Measurements from ENCODE around the gene EPHA7. TPM values are rescaled to one million over a fixed set of nuclear protein-coding genes. Genes with fewer than 3 reads are reported as not detected.

Gene EPHA7
- total RNA-seq, 1 donor from 2014 or later, result 80.7 TPM

DNA sequence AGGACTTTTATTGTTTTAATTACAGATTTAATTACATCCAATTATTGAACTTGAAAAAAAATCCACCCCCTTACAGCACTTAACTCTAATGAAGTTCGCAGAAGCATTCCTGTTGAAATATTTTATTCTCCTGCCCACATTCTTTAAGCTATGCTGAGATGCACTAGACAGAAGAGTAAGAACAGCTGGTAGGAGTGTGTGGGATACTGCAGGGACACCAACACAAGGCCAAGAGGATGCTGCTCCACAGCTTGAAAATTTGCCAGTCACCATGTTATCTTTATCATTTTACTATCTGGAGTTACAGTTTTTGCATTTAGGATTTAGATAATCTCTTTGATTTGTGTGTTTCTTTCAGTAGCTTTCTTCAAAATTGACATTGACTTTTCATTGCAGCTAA lies 180.7 kb downstream of the EPHA7 start:
- Histone ChIP-seq H3K4me3 (no peak overlapping the region), H4K20me1 (ENCODE audit: low read depth) (no peaks in the 10 kb centered on the region), H3K4me1 (peaks cover 14% of the 10 kb centered on the region), H2AFZ (replicated peaks) (no peak overlapping the region), H3K9ac (no peak overlapping the region), H3K36me3 (no peaks in the 10 kb centered on the region), H3K79me2 (ENCODE audit: low read depth) (no peaks in the 10 kb centered on the region), H3K4me2 (no peak overlapping the region), H3F3A (ENCODE audit: low read depth) (peaks cover 7% of the 10 kb centered on the region), H3K27ac (no peak overlapping the region), H3K9me3 (ENCODE audit: low read depth) (no peaks in the 10 kb centered on the region), H3K27me3 (no peaks in the 10 kb centered on the region)
- Mint-ChIP-seq H3K27me3 (ENCODE audit: insufficient read depth, low read depth) (no peaks in the 10 kb centered on the region), H3K9me3 (no peaks in the 10 kb centered on the region), H3K27ac (no peak overlapping the region), H3K4me1 (peaks cover 11% of the 10 kb centered on the region), H3K4me3 (no peak overlapping the region), H3K36me3 (no peaks in the 10 kb centered on the region)
- no peak for DNase-seq (ENCODE audit: low spot score)
- no peak for TF ChIP-seq EZH2phosphoT487 (IDR thresholded peaks at IDR 0.05)
- TF ChIP-seq EZH2 (IDR thresholded peaks at IDR 0.05), result no peak
- TF ChIP-seq, protein P1, sequence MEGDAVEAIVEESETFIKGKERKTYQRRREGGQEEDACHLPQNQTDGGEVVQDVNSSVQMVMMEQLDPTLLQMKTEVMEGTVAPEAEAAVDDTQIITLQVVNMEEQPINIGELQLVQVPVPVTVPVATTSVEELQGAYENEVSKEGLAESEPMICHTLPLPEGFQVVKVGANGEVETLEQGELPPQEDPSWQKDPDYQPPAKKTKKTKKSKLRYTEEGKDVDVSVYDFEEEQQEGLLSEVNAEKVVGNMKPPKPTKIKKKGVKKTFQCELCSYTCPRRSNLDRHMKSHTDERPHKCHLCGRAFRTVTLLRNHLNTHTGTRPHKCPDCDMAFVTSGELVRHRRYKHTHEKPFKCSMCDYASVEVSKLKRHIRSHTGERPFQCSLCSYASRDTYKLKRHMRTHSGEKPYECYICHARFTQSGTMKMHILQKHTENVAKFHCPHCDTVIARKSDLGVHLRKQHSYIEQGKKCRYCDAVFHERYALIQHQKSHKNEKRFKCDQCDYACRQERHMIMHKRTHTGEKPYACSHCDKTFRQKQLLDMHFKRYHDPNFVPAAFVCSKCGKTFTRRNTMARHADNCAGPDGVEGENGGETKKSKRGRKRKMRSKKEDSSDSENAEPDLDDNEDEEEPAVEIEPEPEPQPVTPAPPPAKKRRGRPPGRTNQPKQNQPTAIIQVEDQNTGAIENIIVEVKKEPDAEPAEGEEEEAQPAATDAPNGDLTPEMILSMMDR (IDR thresholded peaks at IDR 0.05), result no peak

DNA sequence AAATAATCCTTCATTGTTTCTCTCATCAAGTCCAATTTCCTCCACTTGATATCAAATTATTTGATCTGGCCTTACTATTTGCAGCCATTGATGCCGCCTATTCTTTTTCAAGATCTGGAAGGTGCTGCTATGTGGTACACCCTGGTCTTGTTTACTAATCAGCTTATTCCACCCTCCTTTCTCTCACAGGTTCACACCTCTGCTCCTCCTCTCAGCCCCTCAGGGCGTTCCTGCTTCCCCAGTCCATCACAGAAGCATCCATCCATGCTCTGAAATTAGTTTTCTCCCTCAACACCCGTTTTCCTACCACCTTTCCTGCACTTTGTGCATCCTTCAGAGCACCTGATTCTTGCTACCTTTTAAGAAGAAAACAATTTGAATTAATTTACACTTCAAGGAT lies 183.6 kb downstream of the EPHA7 start:
- peaks cover 3% of the 10 kb centered on the region for H3K4me1 Mint-ChIP-seq

DNA sequence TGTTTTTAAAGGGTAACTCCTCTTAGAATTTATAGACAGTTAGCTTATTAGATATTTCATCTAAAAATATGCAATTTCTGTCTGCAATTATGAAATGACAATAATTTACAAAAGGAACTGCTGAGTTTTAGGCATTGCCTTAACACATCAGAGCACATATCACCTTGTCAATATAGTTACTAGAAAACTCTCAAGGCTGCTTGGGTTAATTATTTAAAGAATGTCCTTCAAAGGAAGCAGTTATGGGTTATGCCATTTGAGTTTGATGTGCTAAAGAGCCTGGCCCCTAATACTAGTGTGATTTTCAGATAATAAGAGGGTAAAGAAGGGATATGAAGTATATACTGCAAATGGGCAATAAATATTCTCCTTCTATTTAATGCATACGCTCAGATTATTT lies 192.5 kb downstream of the EPHA7 start:
- Histone ChIP-seq H3K4me1 (peaks cover 6% of the 10 kb centered on the region), H3K9ac (no peak overlapping the region), H4K20me1 (ENCODE audit: low read depth) (no peaks in the 10 kb centered on the region), H3F3A (ENCODE audit: low read depth) (no peaks in the 10 kb centered on the region), H3K4me2 (no peak overlapping the region), H3K36me3 (no peaks in the 10 kb centered on the region), H3K27me3 (no peaks in the 10 kb centered on the region), H3K79me2 (ENCODE audit: low read depth) (no peaks in the 10 kb centered on the region), H3K27ac (no peak overlapping the region), H3K4me3 (no peak overlapping the region), H3K9me3 (ENCODE audit: low read depth) (no peaks in the 10 kb centered on the region), H2AFZ (replicated peaks) (no peak overlapping the region)
- Mint-ChIP-seq H3K36me3 (no peaks in the 10 kb centered on the region), H3K4me3 (no peak overlapping the region), H3K4me1 (peaks cover 5% of the 10 kb centered on the region), H3K27ac (no peak overlapping the region), H3K9me3 (peaks cover 2% of the 10 kb centered on the region), H3K27me3 (ENCODE audit: insufficient read depth, low read depth) (no peaks in the 10 kb centered on the region)
- no peak for DNase-seq (ENCODE audit: low spot score)
- TF ChIP-seq EZH2phosphoT487 (IDR thresholded peaks at IDR 0.05) (no peak), EZH2 (IDR thresholded peaks at IDR 0.05) (no peak)
- TF ChIP-seq, protein P1 (IDR thresholded peaks at IDR 0.05), result no peak

More for the DNA sequence above, 183.6 kb downstream of the EPHA7 start:
- H3K4me3 ChIP-seq, result no peak overlapping the region
- Mint-ChIP-seq H3K9me3 (no peaks in the 10 kb centered on the region), H3K27ac (no peak overlapping the region), H3K4me3 (no peak overlapping the region), H3K27me3 (ENCODE audit: insufficient read depth, low read depth) (no peaks in the 10 kb centered on the region), H3K36me3 (no peaks in the 10 kb centered on the region)
- H2AFZ ChIP-seq (replicated peaks), result no peak overlapping the region
- DNase-seq (ENCODE audit: low spot score), result peak; percentile 7
- no peaks in the 10 kb centered on the region for H3K4me1 ChIP-seq
- H3K9ac ChIP-seq, result no peak overlapping the region
- no peaks in the 10 kb centered on the region for H3K27me3 ChIP-seq
- TF ChIP-seq EZH2 (IDR thresholded peaks at IDR 0.05) (no peak), EZH2phosphoT487 (IDR thresholded peaks at IDR 0.05) (no peak)
- TF ChIP-seq, protein P1 (IDR thresholded peaks at IDR 0.05), result no peak
- H3K79me2 ChIP-seq (ENCODE audit: low read depth), result no peaks in the 10 kb centered on the region
- H3K36me3 ChIP-seq, result no peaks in the 10 kb centered on the region
- H4K20me1 ChIP-seq (ENCODE audit: low read depth), result no peaks in the 10 kb centered on the region
- H3K9me3 ChIP-seq (ENCODE audit: low read depth), result no peaks in the 10 kb centered on the region
- H3K4me2 ChIP-seq, result no peak overlapping the region
- peaks cover 7% of the 10 kb centered on the region for H3F3A ChIP-seq (ENCODE audit: low read depth)
- no peak overlapping the region for H3K27ac ChIP-seq

Measured in neural progenitor cell (in vitro differentiated cells).